Epithelial cell of proximal tubule (primary cell): ENCODE measurements around the gene ZNF213. TPM values are rescaled to one million over a fixed set of nuclear protein-coding genes. Genes with fewer than 3 reads are reported as not detected.

Experiments
- DNase-seq: peaks from one replicate; pipeline ENCODE4 v3.0.0-alpha.2; 2011; ENCODE audit warnings: low read depth
- H3K4me3 ChIP-seq: 2 replicates; pipeline ENCODE4 v1.5.1; 2011; ENCODE audit warnings: low read depth, mild to moderate bottlenecking, low read length
- total RNA-seq: library from RNA; depleted of rRNA; stranded (reverse); fragments of >200 nt; gene quantifications from 2 replicates; pipeline ENCODE4 v1.2.3, GENCODE V29; 2015
- TF ChIP-seq, protein P1 (sequence below): conservative IDR thresholded peaks from 2 replicates; pipeline ENCODE4 v1.5.1; 2012; ENCODE audit warnings: low read depth, mild to moderate bottlenecking, low read length

Gene ZNF213, protein sequence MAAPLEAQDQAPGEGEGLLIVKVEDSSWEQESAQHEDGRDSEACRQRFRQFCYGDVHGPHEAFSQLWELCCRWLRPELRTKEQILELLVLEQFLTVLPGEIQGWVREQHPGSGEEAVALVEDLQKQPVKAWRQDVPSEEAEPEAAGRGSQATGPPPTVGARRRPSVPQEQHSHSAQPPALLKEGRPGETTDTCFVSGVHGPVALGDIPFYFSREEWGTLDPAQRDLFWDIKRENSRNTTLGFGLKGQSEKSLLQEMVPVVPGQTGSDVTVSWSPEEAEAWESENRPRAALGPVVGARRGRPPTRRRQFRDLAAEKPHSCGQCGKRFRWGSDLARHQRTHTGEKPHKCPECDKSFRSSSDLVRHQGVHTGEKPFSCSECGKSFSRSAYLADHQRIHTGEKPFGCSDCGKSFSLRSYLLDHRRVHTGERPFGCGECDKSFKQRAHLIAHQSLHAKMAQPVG
- 2.4 and 7.7 TPM in 2 replicates for total RNA-seq

DNA sequence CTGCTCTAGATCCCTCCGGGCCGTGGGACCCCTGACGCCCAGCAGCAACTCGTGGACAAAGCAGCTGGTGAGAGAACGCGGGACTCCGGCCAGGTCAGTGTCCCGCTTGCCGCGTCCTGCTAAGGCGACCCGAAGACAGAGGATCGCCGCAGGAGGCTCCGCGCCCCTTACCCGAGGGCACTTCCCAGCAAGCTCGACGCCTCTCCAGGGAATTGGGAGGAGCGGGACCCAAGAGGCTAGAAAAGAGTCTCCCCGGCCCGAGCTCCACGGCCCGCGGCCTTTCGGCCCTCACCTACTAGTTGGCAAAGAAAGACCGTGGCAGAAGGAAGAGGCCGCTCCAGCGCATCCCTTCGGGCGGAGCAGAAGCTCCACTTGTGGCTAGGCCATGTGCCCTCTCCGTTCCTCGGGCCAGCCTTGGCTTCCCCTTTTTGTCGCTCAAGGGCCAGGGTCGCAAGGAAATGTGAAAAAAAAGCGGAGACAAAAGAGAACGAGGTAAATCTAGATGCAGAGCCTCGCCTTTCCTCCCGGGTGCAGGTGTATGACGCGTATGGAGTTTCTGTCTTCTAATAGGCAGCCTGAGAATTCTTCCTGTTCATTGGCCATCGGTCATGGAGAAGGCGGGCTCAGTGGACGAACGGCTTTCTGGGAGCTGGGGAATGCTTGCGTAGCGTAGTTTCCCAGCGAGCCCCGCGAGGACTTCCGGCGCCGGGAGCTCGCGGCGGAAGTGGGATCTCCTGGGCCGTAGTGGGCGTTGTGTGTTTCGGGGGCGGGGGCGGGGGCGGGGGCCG, at the start of gene ZNF213:
Gene ZNF213, plus strand, starts transcription at position 692 of the 788 bp plus-strand sequence. CDS start 2,252 bp downstream, outside the sequence.
- TF ChIP-seq, protein P1, sequence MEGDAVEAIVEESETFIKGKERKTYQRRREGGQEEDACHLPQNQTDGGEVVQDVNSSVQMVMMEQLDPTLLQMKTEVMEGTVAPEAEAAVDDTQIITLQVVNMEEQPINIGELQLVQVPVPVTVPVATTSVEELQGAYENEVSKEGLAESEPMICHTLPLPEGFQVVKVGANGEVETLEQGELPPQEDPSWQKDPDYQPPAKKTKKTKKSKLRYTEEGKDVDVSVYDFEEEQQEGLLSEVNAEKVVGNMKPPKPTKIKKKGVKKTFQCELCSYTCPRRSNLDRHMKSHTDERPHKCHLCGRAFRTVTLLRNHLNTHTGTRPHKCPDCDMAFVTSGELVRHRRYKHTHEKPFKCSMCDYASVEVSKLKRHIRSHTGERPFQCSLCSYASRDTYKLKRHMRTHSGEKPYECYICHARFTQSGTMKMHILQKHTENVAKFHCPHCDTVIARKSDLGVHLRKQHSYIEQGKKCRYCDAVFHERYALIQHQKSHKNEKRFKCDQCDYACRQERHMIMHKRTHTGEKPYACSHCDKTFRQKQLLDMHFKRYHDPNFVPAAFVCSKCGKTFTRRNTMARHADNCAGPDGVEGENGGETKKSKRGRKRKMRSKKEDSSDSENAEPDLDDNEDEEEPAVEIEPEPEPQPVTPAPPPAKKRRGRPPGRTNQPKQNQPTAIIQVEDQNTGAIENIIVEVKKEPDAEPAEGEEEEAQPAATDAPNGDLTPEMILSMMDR = no peak
- peak; percentile 82 for DNase-seq
- peak within 1 kb of the TSS; percentile 99 for H3K4me3 ChIP-seq

DNA sequence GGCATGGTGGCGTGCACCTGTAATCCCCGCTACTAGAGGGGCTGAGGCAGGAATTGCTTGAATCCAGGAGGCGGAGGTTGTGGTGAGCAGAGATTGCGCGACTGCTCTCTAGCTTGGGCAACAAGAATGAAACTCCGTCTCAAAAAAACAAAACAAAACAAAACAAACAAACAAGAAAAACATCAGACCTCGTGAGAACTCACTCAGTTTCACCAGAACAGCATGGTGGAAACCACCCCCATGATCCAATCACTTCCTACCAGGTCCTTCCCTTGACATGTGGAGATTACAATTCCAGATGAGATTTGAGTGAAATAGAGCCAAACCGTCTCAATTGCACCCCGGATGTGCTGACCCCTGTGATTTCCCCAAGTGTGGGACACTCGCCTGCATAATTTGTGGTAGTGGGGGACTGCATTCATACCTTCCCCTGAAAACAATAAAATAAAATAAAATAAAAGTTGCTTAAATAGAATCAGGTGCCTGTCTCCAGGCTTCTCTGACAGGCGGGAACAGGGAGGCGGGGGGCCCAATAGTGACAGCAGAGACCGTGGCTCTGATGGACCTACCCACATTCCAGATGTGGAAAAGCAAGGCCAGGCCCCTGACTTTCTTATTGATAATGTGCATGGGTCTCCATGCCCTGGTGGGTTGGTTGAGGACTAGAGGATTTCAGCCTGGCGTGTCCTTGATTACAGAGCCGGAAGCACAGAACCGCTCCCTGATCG, 48.8 kb upstream of the ZNF213 start:
- TF ChIP-seq, protein P1 = no peak
- DNase-seq = no peak
- H3K4me3 ChIP-seq = no peak overlapping the region

DNA sequence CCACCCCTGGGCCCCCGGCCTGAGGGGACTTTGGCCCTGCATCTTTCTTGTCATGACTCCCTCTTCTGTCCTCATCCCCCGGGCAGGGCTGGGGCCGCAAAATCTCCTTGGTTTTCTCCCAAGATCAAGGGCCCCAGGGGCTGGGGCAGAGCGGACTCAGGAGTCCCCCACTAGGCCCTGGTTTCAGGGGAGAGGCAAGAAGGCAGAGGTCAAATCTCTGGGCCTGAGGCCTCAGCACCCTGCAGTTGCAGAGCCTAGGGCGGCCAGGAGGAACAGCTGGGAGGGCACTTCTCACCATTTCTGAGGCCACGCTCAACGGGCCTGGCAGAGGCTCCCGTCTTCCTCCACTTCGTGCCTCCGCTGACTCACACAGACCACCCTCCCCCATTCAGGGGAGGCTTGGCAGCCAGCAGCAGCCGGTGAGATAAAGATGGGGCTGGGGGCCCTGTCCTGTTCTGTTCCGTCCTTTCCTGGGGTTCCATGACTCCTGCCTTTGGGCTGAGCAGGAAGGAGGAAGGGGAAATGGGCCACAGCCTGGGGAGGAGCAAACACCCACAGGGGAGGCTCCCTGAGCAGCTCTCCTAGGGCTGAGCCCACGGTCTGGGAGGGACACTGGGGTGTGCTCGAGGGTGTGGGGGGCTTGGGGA, 48.1 kb upstream of the ZNF213 start:
- TF ChIP-seq, protein P1 = no peak
- no peak for DNase-seq
- H3K4me3 ChIP-seq = no peak overlapping the region

DNA sequence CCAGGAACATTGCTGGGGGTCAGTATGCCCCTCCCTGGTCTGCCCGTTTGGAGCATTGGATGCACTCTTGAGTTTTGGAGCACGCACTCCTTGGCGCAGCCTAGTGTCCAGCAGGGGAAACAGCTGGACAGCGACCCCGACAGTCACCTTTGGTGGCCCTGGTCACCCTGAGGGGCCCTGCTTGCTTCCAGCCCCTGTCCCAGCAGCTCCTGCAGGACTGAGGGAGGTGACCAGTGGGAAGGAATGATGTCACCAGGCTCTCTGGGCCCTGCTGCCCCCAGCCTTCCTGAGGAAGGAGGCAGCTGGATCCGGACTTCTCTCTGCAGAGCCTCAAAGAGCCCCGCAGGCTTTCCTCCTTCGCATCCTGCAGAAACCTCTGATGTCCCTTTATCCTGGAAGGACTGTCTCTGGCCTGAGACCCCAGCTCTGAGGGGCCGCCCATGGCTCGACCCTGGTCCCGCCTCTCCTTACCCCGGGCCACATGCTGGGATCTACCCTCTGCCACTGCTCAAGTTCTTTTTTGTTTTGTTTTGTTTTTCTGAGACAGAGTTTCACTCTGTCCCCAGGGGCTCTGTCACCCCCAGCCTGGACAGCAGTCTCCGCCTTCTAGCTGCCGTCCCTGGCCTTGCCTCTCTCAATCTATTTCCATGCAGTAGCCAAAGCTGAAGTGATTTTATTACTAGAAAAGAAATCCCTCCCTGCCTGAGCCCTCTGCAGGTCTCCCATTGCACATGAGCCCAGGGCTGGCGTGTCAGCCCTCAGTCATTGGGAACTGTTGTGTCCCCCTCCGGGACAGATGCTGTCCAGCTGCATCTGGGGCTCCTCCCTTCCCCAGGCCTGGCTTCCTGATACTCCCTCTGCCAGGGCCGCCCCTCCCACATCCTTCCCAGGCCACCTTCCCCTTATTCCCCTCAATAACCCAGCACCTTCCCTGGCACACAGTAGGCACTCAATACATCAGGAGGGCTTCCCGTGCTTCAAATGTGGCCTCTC, 47.3 kb upstream of the ZNF213 start:
- TF ChIP-seq, protein P1 = peak; percentile 40
- DNase-seq = no peak
- H3K4me3 ChIP-seq = no peak overlapping the region

DNA sequence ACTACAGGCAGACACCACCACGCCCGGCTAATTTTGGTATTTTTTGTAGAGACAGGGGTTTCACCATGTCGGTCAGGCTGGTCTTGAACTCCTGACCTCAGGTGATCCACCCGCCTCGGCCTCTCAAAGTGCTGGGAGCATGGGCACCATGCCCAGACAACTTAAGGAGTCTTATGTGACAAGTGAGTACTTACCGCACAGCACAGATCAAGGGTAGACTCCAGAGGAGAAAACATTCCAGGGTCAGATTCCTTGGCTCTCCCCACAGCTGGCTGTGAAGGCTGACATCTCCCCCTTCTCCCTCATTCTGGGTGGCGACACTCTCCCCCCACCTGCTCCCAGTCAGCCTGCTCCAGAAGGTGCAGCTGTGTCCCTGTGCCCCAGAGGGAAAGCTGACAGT, 46.4 kb upstream of the ZNF213 start:
- DNase-seq = no peak

More for the DNA sequence above, 46.4 kb upstream of the ZNF213 start:
- H3K4me3 ChIP-seq = no peak overlapping the region
- TF ChIP-seq, protein P1 = no peak
